ENCODE data around the gene SPRYD4.

SPRYD4 gene

DNA sequence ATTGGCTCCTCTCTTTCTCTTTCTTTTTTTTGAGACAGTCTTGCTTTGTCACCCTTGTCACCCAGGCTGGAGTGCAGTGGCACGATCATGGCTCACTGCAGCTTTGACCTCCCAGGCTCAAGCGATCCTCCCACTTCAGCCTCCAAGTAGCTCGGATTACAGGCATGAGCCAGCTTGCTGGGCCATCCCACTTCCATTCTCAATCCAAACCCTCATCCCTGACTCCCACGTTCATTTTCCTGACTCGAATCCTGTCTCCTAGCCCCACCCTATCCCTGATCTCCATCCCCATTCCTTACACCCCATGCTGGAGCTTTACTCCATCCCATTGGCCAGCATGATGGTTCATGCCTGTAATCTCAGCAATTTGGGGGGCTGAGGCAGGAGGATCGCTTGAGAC, 7.8 kb downstream of the SPRYD4 start:
- no peak for DNase-seq (ENCODE audit: low read depth)
- TF ChIP-seq, protein P1, sequence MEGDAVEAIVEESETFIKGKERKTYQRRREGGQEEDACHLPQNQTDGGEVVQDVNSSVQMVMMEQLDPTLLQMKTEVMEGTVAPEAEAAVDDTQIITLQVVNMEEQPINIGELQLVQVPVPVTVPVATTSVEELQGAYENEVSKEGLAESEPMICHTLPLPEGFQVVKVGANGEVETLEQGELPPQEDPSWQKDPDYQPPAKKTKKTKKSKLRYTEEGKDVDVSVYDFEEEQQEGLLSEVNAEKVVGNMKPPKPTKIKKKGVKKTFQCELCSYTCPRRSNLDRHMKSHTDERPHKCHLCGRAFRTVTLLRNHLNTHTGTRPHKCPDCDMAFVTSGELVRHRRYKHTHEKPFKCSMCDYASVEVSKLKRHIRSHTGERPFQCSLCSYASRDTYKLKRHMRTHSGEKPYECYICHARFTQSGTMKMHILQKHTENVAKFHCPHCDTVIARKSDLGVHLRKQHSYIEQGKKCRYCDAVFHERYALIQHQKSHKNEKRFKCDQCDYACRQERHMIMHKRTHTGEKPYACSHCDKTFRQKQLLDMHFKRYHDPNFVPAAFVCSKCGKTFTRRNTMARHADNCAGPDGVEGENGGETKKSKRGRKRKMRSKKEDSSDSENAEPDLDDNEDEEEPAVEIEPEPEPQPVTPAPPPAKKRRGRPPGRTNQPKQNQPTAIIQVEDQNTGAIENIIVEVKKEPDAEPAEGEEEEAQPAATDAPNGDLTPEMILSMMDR (IDR thresholded peaks at IDR 0.05; ENCODE audit: insufficient read depth, low read depth, low read length, missing control alignments) = no peak
- no peak overlapping the region for H3K4me3 ChIP-seq (ENCODE audit: low read depth, low read length)

DNA sequence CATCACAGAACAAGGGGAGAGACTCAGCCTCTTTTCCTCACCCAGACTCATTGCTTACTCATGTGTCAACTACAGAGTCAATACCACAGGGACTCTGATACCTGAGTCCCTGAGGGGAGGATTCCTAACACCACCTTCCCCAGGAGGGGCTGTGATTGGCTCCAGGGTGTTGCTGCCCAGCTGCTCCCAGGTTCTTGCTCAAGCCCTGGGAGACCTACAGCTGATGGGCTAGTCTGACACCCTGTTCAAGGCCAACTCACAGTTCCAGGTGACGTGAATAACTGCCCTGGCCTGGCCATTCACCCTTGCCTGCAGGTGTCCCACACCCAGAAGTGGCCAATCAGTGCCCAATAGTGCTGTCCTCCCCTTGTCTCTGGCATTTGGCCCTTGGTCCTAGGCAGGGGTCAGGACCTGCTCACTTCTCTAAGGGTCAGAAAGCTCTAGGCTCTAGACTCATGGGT, 8.6 kb downstream of the SPRYD4 start:
- no peak overlapping the region for H3K4me3 ChIP-seq (ENCODE audit: low read depth, low read length)
- TF ChIP-seq, protein P1 (IDR thresholded peaks at IDR 0.05; ENCODE audit: insufficient read depth, low read depth, low read length, missing control alignments) = no peak
- DNase-seq (ENCODE audit: low read depth) = no peak

DNA sequence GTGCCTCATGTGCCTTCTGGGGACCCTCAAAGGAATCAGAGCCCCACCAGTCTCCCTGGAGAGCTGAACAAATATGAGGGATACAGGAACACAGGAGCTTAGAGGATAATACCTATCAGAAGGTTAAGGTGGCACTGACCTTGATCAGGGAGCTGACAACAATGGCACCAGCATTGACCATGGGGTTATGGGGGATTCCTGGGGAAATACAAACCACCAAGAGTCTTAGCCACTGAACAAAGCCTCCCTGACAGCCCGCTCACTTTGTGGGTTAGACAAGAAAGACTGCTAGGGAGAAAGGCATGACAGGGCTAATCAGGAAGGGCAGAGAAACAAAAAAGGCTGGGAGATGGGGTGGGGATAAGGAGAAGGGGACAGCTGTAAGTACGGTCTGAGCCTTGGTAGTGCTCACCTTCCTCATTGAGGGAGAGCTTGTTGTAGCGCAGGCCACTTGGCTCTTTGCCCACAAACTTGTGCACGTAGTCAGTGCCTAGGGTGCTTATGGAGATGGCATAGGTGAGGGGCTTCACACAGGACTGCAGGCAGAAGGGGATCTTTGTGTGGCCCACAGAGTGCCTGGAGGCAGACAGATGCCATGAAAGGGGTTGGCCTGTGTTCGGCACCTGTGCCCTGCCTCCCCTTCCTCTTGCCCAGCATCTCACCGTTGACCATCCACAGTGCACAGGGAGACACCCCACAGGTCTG, 9.3 kb downstream of the SPRYD4 start:
- H3K4me3 ChIP-seq (ENCODE audit: low read depth, low read length) = no peak overlapping the region
- TF ChIP-seq, protein P1 (IDR thresholded peaks at IDR 0.05; ENCODE audit: insufficient read depth, low read depth, low read length, missing control alignments) = no peak
- no peak for DNase-seq (ENCODE audit: low read depth)

DNA sequence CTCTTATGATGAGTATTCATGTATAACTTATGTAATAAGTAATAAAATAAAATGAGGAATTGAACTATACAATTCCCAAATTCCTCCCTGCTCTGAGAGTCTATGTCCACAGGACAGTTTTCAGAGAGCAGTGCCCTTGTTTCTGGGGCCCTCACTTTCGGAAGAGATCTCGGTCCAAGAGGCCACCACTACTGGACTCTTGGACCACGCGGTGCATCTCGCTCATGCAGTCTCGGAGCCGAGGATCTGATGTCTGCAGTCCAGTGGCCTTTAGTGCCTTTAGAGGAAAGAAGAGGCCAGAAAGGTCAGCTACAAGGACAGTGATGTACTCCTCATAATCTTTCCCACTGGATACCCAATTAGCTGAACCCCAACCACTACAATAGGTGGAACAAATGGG, 11.2 kb downstream of the SPRYD4 start:
- no peak overlapping the region for H3K4me3 ChIP-seq (ENCODE audit: low read depth, low read length)
- TF ChIP-seq, protein P1 (IDR thresholded peaks at IDR 0.05; ENCODE audit: insufficient read depth, low read depth, low read length, missing control alignments) = no peak
- DNase-seq (ENCODE audit: low read depth) = no peak

DNA sequence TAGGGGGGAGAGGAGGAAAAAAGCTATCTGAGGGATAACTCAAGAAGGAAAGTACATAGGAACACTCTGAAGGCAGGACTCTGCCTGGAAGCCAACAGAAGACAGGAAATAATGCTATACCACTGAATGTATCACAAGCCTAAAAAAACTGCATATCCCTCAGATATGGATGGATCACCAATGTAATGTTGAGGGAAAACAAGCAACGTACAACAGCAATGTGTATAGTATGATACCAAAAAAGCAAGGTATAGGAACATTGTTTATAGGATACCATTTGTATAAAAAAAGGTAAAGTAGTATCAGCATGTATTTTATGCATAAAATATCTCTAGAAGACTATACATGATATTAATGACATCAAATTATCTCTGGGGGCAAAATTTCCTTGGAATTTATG, 16.2 kb downstream of the SPRYD4 start:
- no peak for DNase-seq (ENCODE audit: low read depth)
- TF ChIP-seq, protein P1 (IDR thresholded peaks at IDR 0.05; ENCODE audit: insufficient read depth, low read depth, low read length, missing control alignments) = no peak

DNA sequence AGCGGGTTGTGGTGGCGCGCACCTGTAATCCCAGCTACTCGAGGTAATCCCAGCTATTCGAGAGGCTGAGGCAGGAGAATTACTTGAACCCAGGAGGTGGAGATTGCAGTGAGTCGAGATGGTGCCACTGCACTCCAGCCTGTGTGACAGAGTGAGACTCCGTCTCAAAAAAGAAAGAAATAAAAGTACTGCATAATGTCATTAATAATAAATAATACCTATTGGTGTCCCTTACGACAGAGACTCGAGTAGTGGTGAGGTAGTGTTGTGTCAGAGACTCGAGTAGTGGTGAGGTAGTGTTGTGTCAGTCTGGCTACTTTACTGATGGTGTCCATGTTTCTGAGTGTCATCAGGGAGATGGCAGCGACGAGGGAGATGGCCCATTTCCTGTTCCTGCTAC, 18.3 kb downstream of the SPRYD4 start:
- no peak for DNase-seq (ENCODE audit: low read depth)
- TF ChIP-seq, protein P1 (IDR thresholded peaks at IDR 0.05; ENCODE audit: insufficient read depth, low read depth, low read length, missing control alignments) = no peak
- no peak overlapping the region for H3K4me3 ChIP-seq (ENCODE audit: low read depth, low read length)

More for the DNA sequence above, 16.2 kb downstream of the SPRYD4 start:
- H3K4me3 ChIP-seq (ENCODE audit: low read depth, low read length) = no peak overlapping the region
